Measurements from ENCODE around the gene AJM1. TPM values are rescaled to one million over a fixed set of nuclear protein-coding genes. Genes with fewer than 3 reads are reported as not detected.

The AJM1 gene
- polyA plus RNA-seq, 1 donor from 2014 or later: 1.5 TPM

- H2AFZ ChIP-seq (ENCODE audit: low read depth, low read length): no peak overlapping the region
- H3K36me3 ChIP-seq (ENCODE audit: insufficient read depth, low read length): no peaks in the 10 kb centered on the region
- no peaks in the 10 kb centered on the region for H3F3A ChIP-seq (ENCODE audit: insufficient read depth, low read length, poor library complexity, severe bottlenecking)
- peaks cover 16% of the 10 kb centered on the region for H3K79me2 ChIP-seq (replicated peaks; ENCODE audit: insufficient read depth, low read length)
- no peaks in the 10 kb centered on the region for H4K20me1 ChIP-seq (ENCODE audit: insufficient read depth)
- no peak overlapping the region for H3K27ac ChIP-seq (ENCODE audit: low read length)
- H3K4me3 ChIP-seq (ENCODE audit: low read length): no peak overlapping the region
- H3K27me3 ChIP-seq (ENCODE audit: insufficient read depth, low read depth, low read length): no peaks in the 10 kb centered on the region
- no peak for TF ChIP-seq EZH2 (IDR thresholded peaks at IDR 0.05; ENCODE audit: borderline replicate concordance, insufficient read depth, low read length, poor library complexity, severe bottlenecking)
- no peak for TF ChIP-seq MXI1 (conservative IDR thresholded peaks at IDR 0.05; ENCODE audit: poor library complexity, severe bottlenecking)
- TF ChIP-seq TAF1 (IDR thresholded peaks at IDR 0.05; ENCODE audit: low read depth): no peak
- no peak for TF ChIP-seq REST (IDR thresholded peaks at IDR 0.05; ENCODE audit: borderline replicate concordance)
- no peak for TF ChIP-seq POLR2AphosphoS5 (IDR thresholded peaks at IDR 0.05)
- no peak for TF ChIP-seq CTCF (IDR thresholded peaks at IDR 0.05; ENCODE audit: poor library complexity, severe bottlenecking)
- no peak for TF ChIP-seq RAD21 (conservative IDR thresholded peaks at IDR 0.05)
- TF ChIP-seq EP300 (conservative IDR thresholded peaks at IDR 0.05; ENCODE audit: poor library complexity, severe bottlenecking): no peak
- no peak for TF ChIP-seq SMC3 (conservative IDR thresholded peaks at IDR 0.05; ENCODE audit: poor library complexity)
- no peaks in the 10 kb centered on the region for H3K9me2 ChIP-seq (ENCODE audit: insufficient read depth, low read length)
- H3K9me3 ChIP-seq (ENCODE audit: low read length): no peaks in the 10 kb centered on the region
- H3K9ac ChIP-seq (ENCODE audit: low read length): no peak overlapping the region
- H3K4me2 ChIP-seq (ENCODE audit: low read length): no peak overlapping the region
These were observed 18.3 kb downstream of the AJM1 start for GRCh38 chr9:136860529-136860928.

GRCh38 chr9:136860933-136861873 is 18.9 kb downstream of the AJM1 start:
- Histone ChIP-seq H4K20me1 (ENCODE audit: insufficient read depth) (no peaks in the 10 kb centered on the region), H3K27me3 (ENCODE audit: insufficient read depth, low read depth, low read length) (no peaks in the 10 kb centered on the region), H3K79me2 (replicated peaks; ENCODE audit: insufficient read depth, low read length) (peaks cover 21% of the 10 kb centered on the region), H2AFZ (ENCODE audit: low read depth, low read length) (no peak overlapping the region), H3K36me3 (ENCODE audit: insufficient read depth, low read length) (no peaks in the 10 kb centered on the region), H3K9me2 (ENCODE audit: insufficient read depth, low read length) (no peaks in the 10 kb centered on the region), H3K27ac (ENCODE audit: low read length) (no peak overlapping the region), H3K4me2 (ENCODE audit: low read length) (no peak overlapping the region), H3F3A (ENCODE audit: insufficient read depth, low read length, poor library complexity, severe bottlenecking) (no peaks in the 10 kb centered on the region), H3K4me3 (ENCODE audit: low read length) (no peak overlapping the region), H3K9me3 (ENCODE audit: low read length) (no peaks in the 10 kb centered on the region), H3K9ac (ENCODE audit: low read length) (no peak overlapping the region)
- TF ChIP-seq CTCF (IDR thresholded peaks at IDR 0.05; ENCODE audit: poor library complexity, severe bottlenecking) (no peak), TAF1 (IDR thresholded peaks at IDR 0.05; ENCODE audit: low read depth) (no peak), MXI1 (conservative IDR thresholded peaks at IDR 0.05; ENCODE audit: poor library complexity, severe bottlenecking) (no peak), RAD21 (conservative IDR thresholded peaks at IDR 0.05) (no peak), EP300 (conservative IDR thresholded peaks at IDR 0.05; ENCODE audit: poor library complexity, severe bottlenecking) (no peak), REST (IDR thresholded peaks at IDR 0.05; ENCODE audit: borderline replicate concordance) (no peak), POLR2AphosphoS5 (IDR thresholded peaks at IDR 0.05) (no peak), SMC3 (conservative IDR thresholded peaks at IDR 0.05; ENCODE audit: poor library complexity) (no peak), EZH2 (IDR thresholded peaks at IDR 0.05; ENCODE audit: borderline replicate concordance, insufficient read depth, low read length, poor library complexity, severe bottlenecking) (no peak)
